Panc1 (cell line): Measurements from ENCODE around the gene PSKH1. TPM values are rescaled to one million over a fixed set of nuclear protein-coding genes. Genes with fewer than 3 reads are reported as not detected.
"Not testable (repeated sequence)": the region's sequence is repeated elsewhere in the genome, so short reads cannot be mapped to it uniquely, and the experiment has no call there.

ENCODE experiments used
- ATAC-seq: fragments of 200-7000 bp; cut with Tn5 transposase; 2 replicates; pipeline ENCODE4 v1.9.1; 2020; ENCODE audit warnings: mild to moderate bottlenecking, moderate library complexity
- BruUV-seq: library from RNA; stranded (reverse); fragments of 400-500 nt; replicated peaks from 2 replicates; lab custom pipeline; 2021; lab: Mats Ljungman, UMichigan
- CTCF ChIA-PET: fragments of 300-600 bp; sonication (Branson Sonifier 250); formaldehyde crosslinking; loops from one replicate; lab custom pipeline; 2022; ENCODE audit warnings: antibody characterized with exemption; lab: Charles Lee
- POLR2A ChIA-PET: fragments of 300-600 bp; sonication (Branson Sonifier 250); formaldehyde crosslinking; loops from one replicate; lab custom pipeline; 2022; ENCODE audit warnings: antibody characterized with exemption; lab: Charles Lee
- DNase-seq: peaks from one replicate; pipeline ENCODE4 v3.0.0-alpha.2; 2010; ENCODE audit warnings: low read depth, low spot score
- H3K27ac ChIP-seq: 2 replicates; pipeline ENCODE4 v1.5.1; 2011; ENCODE audit warnings: mild to moderate bottlenecking, low read length, inconsistent platforms
- H3K27me3 ChIP-seq: fragments of 200-500 bp; sonication (Bioruptor generic); 2 replicates; pipeline ENCODE4 v1.6.0; 2014; ENCODE audit warnings: low read length, inconsistent platforms; ENCODE audit not compliant: control insufficient read depth, insufficient read depth
- H3K36me3 ChIP-seq: fragments of 200-500 bp; sonication (Bioruptor generic); 2 replicates; pipeline ENCODE4 v1.5.1; 2014; ENCODE audit warnings: inconsistent platforms, mild to moderate bottlenecking, low read length, moderate library complexity; ENCODE audit not compliant: control insufficient read depth, insufficient read depth
- H3K4me1 ChIP-seq: 2 replicates; pipeline ENCODE4 v1.5.1; 2011; ENCODE audit warnings: inconsistent platforms, mild to moderate bottlenecking, low read length, moderate library complexity; ENCODE audit not compliant: control insufficient read depth, insufficient read depth
- H3K4me3 ChIP-seq, 2 experiments: 2 replicates each; pipeline ENCODE4 v1.5.1; 2011 to 2012; ENCODE audit warnings: low read depth in 2 of 2, low read length in 2 of 2, mild to moderate bottlenecking in 2 of 2, inconsistent platforms in 1 of 2, moderate library complexity in 1 of 2
- H3K9me3 ChIP-seq: fragments of 200-500 bp; sonication (Bioruptor generic); 2 replicates; pipeline ENCODE4 v1.5.1; 2014; ENCODE audit warnings: low read depth, mild to moderate bottlenecking, inconsistent platforms, low read length, moderate library complexity; ENCODE audit not compliant: control insufficient read depth, insufficient read depth
- CTCF ChIP-seq: fragments of 450-650 bp; IDR thresholded peaks from 2 replicates; pipeline ENCODE4 v1.5.1; 2017; ENCODE audit warnings: mild to moderate bottlenecking
- POLR2AphosphoS5 ChIP-seq: IDR thresholded peaks from 2 replicates; pipeline ENCODE4 v1.6.1; 2012; ENCODE audit warnings: mild to moderate bottlenecking, low read depth, low read length, moderate library complexity
- REST ChIP-seq, 2 experiments: IDR thresholded peaks; 2 replicates each; pipeline ENCODE4 v1.6.1; 2011 to 2012; ENCODE audit warnings: low read depth in 2 of 2, control low read depth in 1 of 2, low read length in 1 of 2, mild to moderate bottlenecking in 1 of 2, moderate library complexity in 1 of 2; ENCODE audit not compliant: insufficient read depth in 1 of 2
- SIN3A ChIP-seq: IDR thresholded peaks from 2 replicates; pipeline ENCODE4 v1.6.1; 2012; ENCODE audit warnings: low read depth, mild to moderate bottlenecking, low read length, moderate library complexity, borderline replicate concordance; ENCODE audit not compliant: insufficient read depth
- TCF7L2 ChIP-seq: IDR thresholded peaks from 2 replicates; pipeline ENCODE4 v1.6.1; 2011; ENCODE audit warnings: mild to moderate bottlenecking, low read depth, low read length, inconsistent platforms
- in situ Hi-C: cut with HindIII; loops from 2 replicates; pipeline ENCODE4 v1.10.0; 2016; ENCODE audit warnings: low sequenced_read_pairs, low pct_unique_long_range_greater_than_20kb
- intact Hi-C: fragments of 100-400 bp; cut with micrococcal nuclease; formaldehyde crosslinking; loops from one replicate; pipeline ENCODE4 v1.10.0; 2022; ENCODE audit not compliant: unreplicated experiment
- total RNA-seq: library from RNA; stranded (reverse); gene quantifications from one replicate; pipeline ENCODE4 v1.2.1, GENCODE V29; 2021; ENCODE audit not compliant: unreplicated experiment

Gene PSKH1
- total RNA-seq, 1 experiment from 2014 or later, result 17.8 TPM

- Histone ChIP-seq H3K9me3 (no peaks in the 10 kb centered on the region), H3K36me3 (no peaks in the 10 kb centered on the region; the same call in none of the 2 replicates), H3K4me3 (no peak overlapping the region), H3K27ac (no peak overlapping the region), H3K4me1 (no peaks in the 10 kb centered on the region), H3K27me3 (no peaks in the 10 kb centered on the region)
- intact Hi-C loops (no loop called here), in situ Hi-C loops (no loop called here)
- TF ChIP-seq REST (IDR thresholded peaks at IDR 0.05; ENCODE audit: insufficient read depth in 1 of 2, low read depth in 2 of 2, low read length in 1 of 2), result no peak
- TF ChIP-seq TCF7L2, result no peak
- TF ChIP-seq POLR2AphosphoS5, result no peak
- TF ChIP-seq CTCF, result no peak
- TF ChIP-seq SIN3A, result no peak
- POLR2A ChIA-PET, result no interaction called here
- CTCF ChIA-PET, result interaction anchor here (0.6 kb wide), 1 partner anchor 343 kb away, joined by 6 read pairs; no protein-coding TSS in a partner anchor
- no peak for DNase-seq
- BruUV-seq, result no TSS peak
- no peak for ATAC-seq
These were observed 30.2 kb upstream of the PSKH1 start for GRCh38 chr16:67862623-67863583.

- intact Hi-C loops, CTCF ChIA-PET, H3K9me3 ChIP-seq, in situ Hi-C loops, H3K27ac ChIP-seq, H3K36me3 ChIP-seq, ATAC-seq, H3K4me3 ChIP-seq, H3K4me1 ChIP-seq, POLR2A ChIA-PET, BruUV-seq, H3K27me3 ChIP-seq, DNase-seq: not testable (repeated sequence)
These were observed 29.0 kb upstream of the PSKH1 start for GRCh38 chr16:67864044-67864443.

GRCh38 chr16:67864594-67864993 lies 28.5 kb upstream of the PSKH1 start:
- H3K4me3 ChIP-seq, result no peak overlapping the region
- intact Hi-C loops, result no loop called here
- no peak for TF ChIP-seq REST (IDR thresholded peaks at IDR 0.05; ENCODE audit: insufficient read depth in 1 of 2, low read depth in 2 of 2, low read length in 1 of 2)
- no TSS peak for BruUV-seq
- DNase-seq (no peak), ATAC-seq (no peak)
- in situ Hi-C loops, result no loop called here
- H3K4me1 ChIP-seq, result no peaks in the 10 kb centered on the region
- POLR2A ChIA-PET, result no interaction called here
- no peaks in the 10 kb centered on the region for H3K27me3 ChIP-seq
- CTCF ChIA-PET, result no interaction called here
- H3K36me3 ChIP-seq, result no peaks in the 10 kb centered on the region; the same call in none of the 2 replicates
- no peaks in the 10 kb centered on the region for H3K9me3 ChIP-seq
- no peak overlapping the region for H3K27ac ChIP-seq
